NCI-H2227 (cell line): Measurements from ENCODE around the gene STPG1.
"Not testable (repeated sequence)": the region's sequence is repeated elsewhere in the genome, so short reads cannot be mapped to it uniquely, and the experiment has no call there.

Source experiments
- DNase-seq: peaks from one replicate; lab custom pipeline; 2025; ENCODE audit not compliant: unreplicated experiment; lab: John Stamatoyannopoulos, UW

The STPG1 gene, protein sequence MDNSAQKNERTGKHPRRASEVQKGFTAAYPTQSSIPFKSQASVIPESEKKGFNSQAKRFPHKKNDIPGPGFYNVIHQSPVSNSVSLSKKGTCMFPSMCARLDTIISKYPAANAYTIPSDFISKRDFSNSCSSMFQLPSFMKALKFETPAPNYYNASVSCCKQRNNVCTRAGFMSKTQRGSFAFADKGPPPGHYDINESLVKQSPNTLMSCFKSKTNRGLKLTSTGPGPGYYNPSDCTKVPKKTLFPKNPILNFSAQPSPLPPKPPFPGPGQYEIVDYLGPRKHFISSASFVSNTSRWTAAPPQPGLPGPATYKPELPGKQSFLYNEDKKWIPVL

DNA sequence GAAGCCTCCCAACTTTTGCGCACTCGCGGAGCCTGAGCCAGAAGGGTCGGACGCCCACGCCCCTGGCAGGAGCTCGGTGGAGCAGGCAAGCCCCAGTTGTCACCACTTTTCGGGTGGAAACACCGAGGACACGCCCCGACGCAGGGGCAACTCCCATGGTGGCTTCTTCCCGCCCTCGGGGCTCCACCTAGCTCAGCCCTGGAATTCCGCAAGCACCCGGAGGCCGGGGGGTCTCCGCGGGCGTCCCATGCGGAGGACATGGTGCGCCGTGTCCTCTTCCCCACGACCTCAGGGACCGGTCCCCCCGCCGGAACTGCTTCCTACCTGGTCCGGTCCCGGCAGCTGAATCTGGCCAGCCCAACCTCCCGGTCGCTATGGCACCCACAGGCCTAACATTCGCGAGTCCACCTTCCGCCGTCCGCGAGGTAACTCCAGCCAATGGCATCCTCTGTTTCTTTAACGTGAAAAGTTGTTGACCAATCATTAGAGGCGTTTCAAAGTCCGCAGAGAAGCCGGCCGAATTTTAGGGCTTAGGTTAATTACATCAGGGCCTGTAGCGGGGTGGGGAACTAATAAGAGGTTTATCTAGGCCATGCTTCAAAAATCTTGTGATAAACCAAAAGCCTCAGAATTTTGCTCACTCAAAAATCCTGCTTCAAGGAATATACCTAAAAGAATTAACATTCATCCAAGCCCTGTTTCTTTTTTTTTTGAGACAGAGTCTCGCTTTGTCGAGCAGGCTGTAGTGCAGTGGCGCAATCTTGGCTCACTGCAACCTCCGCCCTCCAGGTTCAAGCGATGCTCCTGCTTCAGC lies at the start of gene STPG1:
STPG1 (minus strand) TSS at position 433 of the 814 bp plus-strand sequence. CDS start 12,394 bp downstream, outside the sequence.
- DNase-seq, result peak; percentile 93

DNA sequence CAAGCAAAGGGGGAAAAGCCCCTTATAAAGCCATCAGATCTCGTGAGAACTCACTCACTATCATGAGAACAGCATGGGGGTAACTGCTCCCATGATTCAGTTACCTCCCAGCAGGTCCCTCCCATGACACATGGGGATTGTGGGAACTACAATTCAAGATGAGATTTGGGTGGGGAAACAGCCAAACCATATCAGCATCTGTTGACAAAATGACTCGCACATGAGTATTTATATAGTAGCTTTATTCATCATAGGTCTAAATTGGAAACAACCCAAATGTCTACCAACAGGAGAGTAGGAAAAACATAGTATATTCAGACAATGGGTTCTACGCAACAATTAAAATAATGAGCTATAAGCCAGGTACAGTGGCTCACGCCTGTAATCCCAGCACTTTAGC lies 48.5 kb upstream of the STPG1 start:
- DNase-seq, result not testable (repeated sequence)

DNA sequence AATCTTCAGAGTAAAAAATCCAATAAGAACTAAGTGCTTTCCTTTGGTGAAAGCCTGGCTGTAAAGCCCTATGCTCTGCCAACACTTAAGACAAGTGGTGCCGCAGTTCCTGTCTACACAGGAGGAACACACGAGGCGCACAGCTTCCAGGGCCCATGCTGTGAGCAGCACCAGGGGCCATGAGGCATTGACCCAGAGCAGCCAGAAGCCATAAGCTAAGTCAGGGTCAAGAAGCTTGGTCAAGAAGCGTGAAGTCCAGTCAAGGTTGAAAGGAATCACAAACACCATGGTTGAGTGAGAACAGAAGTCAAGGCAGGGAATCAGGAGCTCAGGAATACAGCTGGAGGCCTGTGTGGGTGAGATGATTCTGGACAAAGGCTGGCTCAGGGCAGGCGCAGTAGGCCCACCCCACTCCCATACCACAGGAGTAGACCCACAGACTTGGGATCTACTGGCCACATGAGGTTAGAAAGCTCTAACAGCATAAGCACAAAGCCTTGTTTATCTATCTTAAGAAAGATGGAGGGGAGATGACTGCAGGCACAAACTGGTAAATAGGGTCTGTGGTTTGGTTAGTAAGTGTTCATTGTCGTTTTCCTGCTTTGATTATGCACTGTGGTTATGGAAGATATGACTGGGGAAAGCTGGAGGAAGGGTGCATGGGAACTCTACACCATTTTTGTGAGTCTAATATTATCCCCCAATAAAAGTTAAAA lies 46.1 kb upstream of the STPG1 start:
- no peak for DNase-seq

DNA sequence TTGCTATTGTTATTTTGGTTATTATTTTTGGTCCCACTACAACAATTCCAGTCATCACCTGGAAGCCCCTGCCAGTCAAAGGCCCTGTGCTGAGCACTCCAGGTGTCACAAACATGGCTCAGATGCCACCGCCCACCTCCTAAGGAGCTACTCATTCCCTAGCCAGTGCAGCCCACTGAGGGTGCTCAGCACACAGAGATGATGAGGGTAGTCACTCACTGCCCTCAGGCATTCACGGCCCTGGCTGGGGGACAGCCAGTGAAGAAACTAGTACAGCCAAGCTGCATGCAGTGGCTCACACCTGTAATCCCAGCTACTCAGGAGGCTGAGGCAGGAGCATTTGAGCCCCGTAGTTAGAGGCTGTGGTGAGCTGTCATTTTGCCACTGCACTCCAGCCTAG lies 44.3 kb upstream of the STPG1 start:
- DNase-seq, result no peak

DNA sequence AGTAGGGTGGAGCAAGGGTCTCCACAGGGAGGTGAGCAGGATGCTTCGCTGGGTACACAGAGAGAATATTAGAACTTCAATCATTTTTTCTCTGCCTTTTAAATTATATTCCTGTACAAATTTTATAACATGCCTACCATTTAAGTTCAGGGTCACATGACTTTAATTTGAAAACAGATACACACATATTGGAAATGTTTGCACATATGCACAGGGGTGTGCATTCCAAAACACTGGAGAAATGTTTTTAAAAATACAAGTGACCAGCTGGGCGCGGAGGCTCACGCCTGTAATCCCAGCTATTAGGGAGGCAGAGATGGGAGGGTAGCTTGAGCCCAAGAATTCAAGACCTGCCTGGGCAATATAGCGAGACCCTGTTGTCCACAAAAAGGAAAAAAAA lies 41.7 kb upstream of the STPG1 start:
- DNase-seq, result no peak

DNA sequence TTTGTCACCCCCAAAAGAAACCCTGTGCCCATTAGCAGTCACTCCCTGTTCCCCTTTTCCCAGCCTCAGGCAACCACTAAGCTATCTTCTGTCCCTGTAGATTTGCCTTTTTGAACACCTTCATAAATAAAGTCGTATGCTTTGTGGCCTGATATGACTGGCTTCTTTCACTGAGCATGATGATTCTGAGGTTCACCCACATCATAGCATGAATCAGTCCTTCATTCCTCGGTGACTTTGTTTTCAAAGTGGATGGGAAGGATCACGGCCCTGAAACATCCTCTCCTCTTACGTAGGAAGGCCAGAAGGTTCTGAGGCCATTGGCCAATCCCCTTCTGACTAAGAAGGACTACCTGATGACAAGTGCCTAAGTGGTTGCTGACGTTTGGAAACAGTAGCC lies 41.1 kb upstream of the STPG1 start:
- no peak for DNase-seq

DNA sequence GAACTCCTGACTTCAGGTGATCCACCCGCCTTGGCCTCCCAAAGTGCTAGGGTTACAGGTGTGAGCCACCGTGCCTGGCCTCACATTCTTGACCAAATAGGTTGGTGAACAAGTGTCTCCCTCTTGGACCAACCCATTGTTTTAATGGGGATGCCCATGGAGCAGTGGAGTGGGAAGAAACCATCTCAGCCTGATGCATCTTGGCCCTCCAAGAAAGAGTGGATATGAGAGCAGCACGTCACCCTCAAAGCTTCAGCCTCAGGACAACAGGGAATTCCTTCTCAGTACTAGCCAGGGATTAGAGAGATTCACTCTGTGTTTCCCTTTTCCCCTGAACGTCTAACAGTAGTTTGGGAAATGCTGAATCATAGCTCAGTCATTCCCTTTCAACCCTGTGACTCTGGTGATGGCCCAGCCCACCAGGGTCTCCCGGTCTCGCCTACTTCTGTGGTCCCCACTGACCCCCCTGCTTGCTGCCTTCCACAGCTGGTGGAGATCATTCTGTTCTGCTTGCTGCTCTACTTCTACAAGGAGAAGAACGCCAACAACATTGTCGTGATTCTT lies 39.4 kb upstream of the STPG1 start:
- no peak for DNase-seq

DNA sequence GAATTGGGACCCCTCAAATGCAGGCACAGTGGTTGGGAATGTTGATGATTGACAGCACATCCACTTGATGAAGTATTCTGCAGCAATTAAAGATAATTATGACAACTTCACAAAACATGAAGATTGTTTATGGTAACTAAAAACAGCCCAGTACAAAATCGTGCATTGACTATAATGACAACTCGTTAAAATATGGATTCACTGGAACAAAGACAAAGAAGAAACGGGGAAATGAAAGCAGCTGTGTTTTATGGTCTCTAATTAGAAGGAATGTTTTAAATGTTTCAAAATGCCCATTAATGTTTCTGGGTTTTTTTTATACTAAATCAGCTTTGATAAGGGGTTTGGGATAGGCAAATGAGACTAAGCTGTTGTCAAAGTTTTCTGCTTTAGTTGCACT lies 38.2 kb upstream of the STPG1 start:
- DNase-seq, result no peak

DNA sequence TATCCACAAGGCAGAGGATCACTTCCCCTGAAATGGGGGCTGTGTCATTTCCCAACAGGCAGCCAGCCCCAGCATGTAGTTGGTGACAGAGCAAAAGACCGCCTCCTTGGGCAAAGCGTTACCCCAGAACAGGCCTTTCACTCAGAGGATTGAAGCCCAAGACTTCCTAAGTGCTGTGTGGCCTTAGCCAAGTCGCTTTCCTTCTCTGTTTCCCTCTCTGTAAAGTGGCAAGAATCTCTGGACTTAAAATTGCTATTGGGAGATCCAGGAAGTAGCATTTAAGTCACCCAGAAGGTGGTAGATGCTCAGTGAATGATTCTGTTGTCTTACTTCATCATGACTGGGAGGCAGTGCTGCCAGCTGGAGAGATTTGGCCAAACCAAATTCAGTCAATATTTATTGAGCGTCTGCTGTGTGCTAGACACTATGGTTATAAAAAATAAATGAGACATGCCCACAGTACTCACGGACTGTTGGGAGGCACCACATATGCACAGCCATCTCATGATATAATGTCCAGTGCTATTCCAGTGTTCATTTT lies 37.3 kb upstream of the STPG1 start:
- no peak for DNase-seq

DNA sequence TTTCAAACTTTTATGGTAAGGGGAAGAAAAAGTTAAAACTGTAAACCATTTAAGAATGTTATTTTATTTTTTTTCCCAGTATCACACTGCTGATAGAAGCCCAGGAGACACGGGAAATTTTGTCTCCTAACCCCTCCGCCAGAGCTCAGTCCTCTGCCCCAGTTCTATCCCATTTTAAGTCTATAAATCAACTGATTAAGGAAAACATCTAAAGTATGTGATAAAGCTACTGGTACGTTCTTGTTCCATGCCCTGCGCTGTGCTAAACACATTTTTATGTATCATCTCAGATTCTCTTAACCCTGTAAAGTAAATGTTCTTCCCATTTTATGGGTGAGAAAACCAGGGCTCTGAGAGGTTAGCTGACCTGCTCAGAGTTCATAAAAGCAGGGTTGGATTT lies 36.7 kb upstream of the STPG1 start:
- DNase-seq, result no peak

DNA sequence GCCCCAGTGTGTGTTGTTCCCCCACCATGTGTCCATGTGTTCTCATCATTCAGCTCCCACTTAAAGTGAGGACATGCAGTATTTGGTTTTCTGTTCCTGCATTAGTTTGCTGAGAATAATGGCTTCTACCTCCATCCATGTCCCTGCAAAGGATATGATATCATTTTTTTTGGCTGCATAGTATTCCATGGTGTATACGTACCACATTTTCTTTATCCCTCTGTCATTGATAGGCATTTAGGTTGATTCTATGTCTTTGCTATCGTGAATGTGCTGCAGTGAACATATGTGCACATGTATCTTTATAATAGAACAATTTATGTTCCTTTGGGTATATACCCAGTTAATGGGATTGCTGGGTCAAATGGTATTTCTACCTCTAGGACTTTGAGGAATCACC lies 32.9 kb upstream of the STPG1 start:
- not testable (repeated sequence) for DNase-seq

DNA sequence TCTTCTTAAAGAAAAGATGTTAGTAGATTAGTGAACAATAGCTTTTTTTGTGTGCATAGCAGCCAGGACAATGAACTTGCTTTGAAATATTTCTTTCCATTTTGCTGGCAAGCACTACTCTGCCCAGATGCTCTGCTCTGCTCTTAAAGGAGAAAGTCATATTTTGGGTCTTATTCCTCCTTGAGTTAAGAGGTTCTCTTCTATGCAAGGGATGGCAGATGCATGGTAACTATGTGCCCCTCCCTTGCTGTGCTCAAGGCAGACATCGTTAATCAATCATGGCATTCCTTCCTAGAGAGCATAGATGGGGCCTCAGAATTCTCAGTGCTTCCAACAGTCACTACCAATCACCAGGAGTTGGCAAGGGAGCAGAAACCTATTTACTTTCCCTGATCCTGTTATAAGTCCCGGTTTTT lies 29.7 kb upstream of the STPG1 start:
- peak; percentile 21 for DNase-seq

DNA sequence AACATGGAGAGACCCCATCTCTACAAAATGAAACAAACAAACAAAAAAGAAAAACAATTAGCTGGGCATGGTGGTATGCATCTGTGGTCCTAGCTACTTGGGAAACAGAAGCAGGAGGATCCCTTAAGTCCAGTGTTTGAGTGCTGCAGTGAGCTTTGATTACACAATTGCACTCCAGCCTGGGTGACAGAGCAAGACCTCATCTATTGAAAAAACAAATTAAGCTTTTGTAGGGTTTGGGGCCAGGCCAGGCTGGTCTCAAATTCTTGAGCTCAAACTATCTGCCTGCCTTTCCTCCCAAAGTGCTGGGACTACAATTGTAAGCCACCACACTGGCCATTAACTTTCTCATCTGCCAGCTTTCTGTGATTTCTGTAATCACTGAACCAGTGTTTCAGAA lies 29.2 kb upstream of the STPG1 start:
- no peak for DNase-seq

DNA sequence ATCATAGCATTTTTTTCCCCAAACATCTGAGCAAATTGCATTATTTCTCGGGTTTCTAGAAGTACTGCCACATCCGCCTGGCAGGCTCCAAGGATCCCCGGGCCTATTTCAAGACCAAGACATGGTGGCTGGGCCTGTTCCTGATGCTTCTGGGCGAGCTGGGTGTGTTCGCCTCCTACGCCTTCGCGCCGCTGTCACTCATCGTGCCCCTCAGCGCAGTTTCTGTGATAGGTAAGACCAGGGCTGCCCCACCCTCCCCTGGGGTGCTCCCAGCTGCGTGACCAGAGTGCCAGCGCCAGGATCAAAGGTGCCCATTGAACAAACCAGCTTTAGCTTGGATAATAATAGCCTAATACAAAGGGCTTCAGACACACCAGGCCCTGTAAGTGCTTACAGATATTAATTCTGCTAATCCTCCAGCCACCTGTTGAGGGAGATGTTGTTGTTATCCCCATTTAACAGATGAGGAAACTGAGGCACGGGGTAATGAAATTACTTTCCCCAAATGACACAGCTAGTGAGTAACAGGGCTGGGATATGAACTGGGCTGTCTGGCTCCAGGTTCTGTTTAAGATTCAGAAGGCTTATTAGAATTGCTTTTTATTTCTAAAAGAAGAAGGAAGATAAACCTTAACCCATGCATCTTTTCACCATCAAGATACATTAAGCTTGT lies 28.6 kb upstream of the STPG1 start:
- no peak for DNase-seq

DNA sequence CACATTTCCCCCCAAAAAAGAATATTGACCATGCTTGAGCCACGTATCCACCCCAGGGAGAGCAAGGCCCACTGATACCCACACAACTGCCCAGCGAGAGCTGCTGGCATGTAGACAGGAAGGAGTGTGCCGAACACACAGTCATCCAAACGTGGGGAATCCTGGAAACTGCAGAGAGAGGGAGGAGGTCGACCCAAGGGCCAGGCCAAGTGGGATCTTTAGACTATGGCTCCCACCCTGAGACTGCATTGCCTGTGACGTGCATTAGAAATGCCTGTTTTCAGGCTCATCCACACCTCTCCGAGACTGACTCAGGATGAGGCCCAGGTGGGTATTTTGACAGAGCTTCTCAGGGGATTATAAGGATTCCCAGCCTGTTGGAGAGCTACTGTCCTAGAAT lies 27.9 kb upstream of the STPG1 start:
- DNase-seq, result no peak

DNA sequence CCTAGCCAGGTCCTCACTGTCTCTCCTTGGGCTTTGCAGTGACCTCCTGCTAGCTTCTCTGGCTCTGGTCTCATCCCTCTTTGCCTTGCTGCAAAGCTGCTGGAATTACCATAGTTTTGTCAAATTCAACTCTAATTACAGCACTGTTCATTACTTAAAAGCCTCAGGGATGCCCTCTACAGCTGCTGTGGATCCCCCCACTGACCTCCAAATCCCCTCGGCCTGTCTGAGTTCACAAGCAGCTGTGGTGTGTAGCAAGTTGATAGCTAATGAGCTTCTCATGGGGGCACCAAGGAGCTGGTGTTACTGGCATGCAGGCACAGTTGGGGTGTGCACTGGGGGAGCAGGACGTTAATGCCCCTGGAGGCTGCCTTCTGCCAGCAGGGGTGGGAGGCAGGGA lies 26.9 kb upstream of the STPG1 start:
- no peak for DNase-seq

DNA sequence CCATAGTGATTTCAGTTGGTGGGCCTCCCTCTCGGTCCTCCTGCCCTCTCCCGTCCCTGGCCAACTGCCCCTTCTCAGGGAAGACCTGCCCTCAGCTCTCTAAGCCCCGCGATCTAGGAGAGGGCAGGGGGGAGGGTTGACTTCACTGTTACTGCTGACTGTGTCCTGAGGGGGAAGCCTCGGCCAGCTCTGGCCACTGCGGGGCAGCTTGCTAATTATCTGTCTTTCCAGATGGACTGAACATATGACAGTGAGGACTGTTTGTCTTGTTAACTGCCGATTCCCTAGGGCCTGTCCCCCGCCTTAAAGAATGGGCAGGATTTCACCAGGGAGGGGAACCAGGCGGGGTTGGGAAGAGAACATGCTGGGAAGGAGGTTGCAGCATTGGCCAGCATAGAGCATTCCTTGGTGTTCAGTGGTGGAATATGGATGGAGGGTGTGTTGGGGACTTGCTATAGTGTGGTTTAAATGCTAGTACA lies 24.9 kb upstream of the STPG1 start:
- peak; percentile 57 for DNase-seq

DNA sequence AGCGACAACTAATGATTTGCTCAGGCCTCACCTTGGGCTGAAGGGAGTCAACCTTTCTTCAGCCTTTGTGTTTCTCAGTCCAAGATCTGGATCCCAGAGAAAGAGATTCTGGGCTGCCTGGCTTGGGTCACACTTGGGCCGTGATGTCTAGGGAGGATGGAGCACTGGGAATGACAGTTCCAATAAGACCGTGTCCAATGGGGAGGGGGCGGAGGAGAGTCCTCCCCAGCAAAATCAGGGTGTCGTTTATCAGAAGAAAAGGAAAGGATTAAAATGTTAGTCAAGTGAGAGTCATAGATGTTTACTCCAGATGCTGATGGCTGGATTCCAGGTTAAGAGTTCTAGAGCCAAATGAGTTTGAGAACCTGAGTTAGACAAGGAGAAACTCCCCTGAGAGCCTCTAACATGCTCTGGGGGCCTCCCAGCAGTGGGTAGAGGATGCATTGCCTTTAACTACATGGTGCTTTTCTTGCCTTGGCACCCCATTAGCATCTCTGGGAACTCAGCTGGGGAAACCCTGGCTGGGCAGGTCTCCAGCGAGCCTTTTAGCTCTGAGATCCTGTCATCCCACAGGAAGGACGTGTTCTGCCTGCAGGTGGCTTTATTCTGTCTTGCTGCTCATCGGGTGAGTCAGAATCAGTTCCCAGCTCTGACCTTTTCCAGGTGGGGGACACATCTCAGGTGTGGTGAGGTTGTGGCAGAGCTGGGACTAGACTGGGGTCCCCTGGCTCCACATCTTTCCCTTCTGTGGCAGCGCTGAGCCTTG lies 24.2 kb upstream of the STPG1 start:
- DNase-seq, result no peak

DNA sequence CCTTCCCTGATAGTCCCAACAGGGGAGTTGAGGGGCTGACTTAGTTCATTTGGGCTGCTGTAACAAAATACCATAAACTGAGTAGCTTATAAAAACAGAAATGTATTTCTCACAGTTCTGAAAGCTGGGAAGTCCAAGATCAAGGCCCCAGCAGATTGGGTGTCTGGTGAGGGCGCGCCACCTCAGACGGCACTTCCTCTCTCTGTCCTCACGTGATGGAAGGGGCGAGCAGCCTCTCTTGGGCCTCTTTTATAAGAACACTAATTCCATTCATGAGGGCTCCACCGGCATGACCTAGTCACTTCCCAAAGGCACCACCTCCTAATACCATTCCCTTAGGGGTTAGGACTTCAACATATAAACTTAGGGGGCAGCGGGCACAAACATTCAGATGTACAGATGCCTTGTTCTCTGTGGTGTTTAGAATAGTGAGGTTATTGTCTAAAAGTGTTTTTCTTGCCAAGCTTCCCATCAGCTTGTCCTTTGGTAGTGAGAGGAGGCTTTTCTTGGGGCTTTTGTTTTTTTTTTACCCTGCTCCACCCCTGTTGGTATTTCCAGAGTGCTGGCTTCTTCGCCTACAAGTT lies 22.3 kb upstream of the STPG1 start:
- no peak for DNase-seq

DNA sequence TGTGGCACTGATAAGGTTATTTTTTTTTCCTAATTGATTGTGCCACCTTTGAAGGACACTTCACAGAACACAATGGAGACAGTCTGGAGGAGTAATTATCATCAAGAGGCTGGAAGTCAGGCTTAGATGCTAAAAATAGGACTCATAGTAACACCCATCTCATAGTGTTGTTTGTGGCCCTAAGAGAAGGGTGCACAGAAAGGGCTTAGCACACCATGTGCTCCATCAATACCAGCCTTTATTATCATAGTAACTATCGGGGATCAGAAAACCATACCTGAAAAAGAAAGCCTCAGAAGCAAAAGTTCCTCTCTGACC lies 13.9 kb upstream of the STPG1 start:
- DNase-seq, result peak; percentile 43
